Effector memory CD8-positive, alpha-beta T cell (primary cell): ENCODE measurements around the gene GOLT1B.

Experiments used
- ATAC-seq: fragments of 150-1000 bp; cut with Tn5 transposase; replicated peaks from 2 replicates; pipeline ENCODE4 v1.10.0; 2021; ENCODE audit warnings: mild to moderate bottlenecking, moderate library complexity
- DNase-seq, 3 experiments: peaks; one replicate each; pipeline ENCODE4 v3.0.0; 2021
- H3K27ac Mint-ChIP-seq, 2 donors: one replicate each; pipeline ENCODE4 v1.8.0; 2022; ENCODE audit warnings: mild to moderate bottlenecking in 2 of 2, mixed read lengths in 2 of 2, moderate library complexity in 2 of 2
- H3K27me3 Mint-ChIP-seq, 2 donors: one replicate each; pipeline ENCODE4 v1.8.0; 2022; ENCODE audit warnings: mixed read lengths in 2 of 2
- H3K36me3 Mint-ChIP-seq: one replicate; pipeline ENCODE4 v1.8.0; 2022; ENCODE audit warnings: mild to moderate bottlenecking, moderate library complexity, mixed read lengths; ENCODE audit not compliant: insufficient read depth
- H3K4me1 Mint-ChIP-seq, 2 donors: one replicate each; pipeline ENCODE4 v1.8.0; 2022; ENCODE audit warnings: low read depth in 2 of 2, mixed read lengths in 2 of 2
- H3K4me3 Mint-ChIP-seq, 2 donors: one replicate each; pipeline ENCODE4 v1.8.0; 2022; ENCODE audit warnings: mild to moderate bottlenecking in 2 of 2, mixed read lengths in 2 of 2, moderate library complexity in 2 of 2
- H3K9me3 Mint-ChIP-seq, 2 donors: one replicate each; pipeline ENCODE4 v1.8.0; 2022; ENCODE audit warnings: mixed read lengths in 2 of 2

The GOLT1B gene

DNA sequence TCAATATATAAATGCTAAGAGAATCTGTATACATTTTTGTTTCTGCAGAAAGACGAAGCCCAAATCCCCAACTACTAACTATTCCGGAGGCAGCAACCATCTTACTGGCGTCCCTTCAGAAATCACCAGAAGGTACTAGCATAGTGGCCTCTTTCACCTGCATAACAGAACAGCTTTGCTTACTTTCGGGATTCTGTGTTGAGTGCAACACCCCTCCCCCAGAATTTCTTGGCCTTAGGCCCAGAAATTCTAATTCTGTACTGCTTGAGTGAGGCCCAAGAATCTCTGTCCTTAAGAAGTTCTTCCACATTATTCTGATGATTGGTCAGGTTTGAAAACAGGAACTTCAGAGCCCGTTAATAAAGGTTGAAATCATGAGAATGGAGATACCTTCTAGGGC is 27.4 kb downstream of the GOLT1B start:
- ATAC-seq (no peak), DNase-seq (no peak)
- Mint-ChIP-seq H3K27me3 (peaks cover 41 to 51% of the 10 kb centered on the region in 2 donors), H3K36me3 (no peaks in the 10 kb centered on the region), H3K9me3 (no peaks in the 10 kb centered on the region), H3K27ac (no peak overlapping the region), H3K4me1 (peaks cover 0 to 2% of the 10 kb centered on the region in 2 donors), H3K4me3 (peak overlapping the region in 1 of 2 donors; percentile 67)

DNA sequence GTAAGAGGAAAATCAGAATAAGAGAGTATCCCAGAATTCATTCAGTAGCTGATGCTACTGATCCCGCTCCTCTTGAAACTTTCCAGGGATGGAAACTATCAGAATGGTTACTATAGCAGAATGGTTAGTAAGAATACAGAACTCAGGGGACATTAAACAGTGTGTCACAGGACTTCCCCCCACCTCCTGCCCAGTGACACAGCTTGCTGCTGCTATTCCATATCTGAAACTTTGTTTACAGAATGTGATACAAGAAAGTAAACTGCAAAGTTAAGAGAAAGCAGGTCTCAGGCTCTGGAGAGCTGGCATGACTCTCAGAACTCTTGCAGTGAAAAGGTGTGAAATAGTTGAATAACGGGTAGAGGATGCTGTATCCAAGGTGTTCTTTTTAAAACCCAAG is 27.9 kb downstream of the GOLT1B start:
- H3K27ac Mint-ChIP-seq = no peak overlapping the region
- H3K4me1 Mint-ChIP-seq = peaks cover 0 to 2% of the 10 kb centered on the region in 2 donors

DNA sequence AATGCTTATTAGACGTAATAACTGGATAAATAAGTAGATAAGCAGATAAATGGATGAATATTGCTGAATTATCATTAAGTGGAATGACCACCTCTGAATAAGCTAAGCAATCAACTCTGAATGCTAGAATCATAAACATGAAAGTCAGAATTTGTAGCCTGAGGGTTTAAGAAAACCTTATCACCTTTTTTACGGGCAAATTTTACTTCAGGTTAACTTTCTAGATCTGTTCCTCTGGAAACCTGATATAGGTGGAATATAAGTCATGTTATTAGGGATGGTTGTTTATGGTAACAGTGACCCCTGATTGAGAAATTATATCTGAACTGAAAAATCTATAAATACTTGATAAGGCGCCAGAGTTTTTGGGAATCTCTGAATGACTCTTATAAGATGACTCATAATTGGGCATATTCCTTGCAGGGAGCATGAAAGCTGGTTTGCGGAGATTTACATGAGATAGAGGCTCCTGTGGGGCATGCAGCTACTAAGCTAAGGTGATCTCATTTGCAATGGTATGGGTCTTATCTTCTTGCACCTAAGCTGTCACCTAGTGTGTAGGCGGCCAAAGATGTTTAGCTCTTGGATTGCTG is 36.6 kb downstream of the GOLT1B start:
- no peak overlapping the region for H3K27ac Mint-ChIP-seq
- H3K27me3 Mint-ChIP-seq = peaks cover 6 to 14% of the 10 kb centered on the region in 2 donors
- H3K9me3 Mint-ChIP-seq = no peaks in the 10 kb centered on the region
- no peak overlapping the region for H3K4me3 Mint-ChIP-seq
- ATAC-seq (no peak), DNase-seq (no peak)
- no peaks in the 10 kb centered on the region for H3K4me1 Mint-ChIP-seq
- no peaks in the 10 kb centered on the region for H3K36me3 Mint-ChIP-seq

More for the DNA sequence above, 27.9 kb downstream of the GOLT1B start:
- Mint-ChIP-seq H3K36me3 (no peaks in the 10 kb centered on the region), H3K9me3 (no peaks in the 10 kb centered on the region), H3K4me3 (no peak overlapping the region), H3K27me3 (peaks cover 41 to 51% of the 10 kb centered on the region in 2 donors)
- ATAC-seq (no peak), DNase-seq (no peak)

DNA sequence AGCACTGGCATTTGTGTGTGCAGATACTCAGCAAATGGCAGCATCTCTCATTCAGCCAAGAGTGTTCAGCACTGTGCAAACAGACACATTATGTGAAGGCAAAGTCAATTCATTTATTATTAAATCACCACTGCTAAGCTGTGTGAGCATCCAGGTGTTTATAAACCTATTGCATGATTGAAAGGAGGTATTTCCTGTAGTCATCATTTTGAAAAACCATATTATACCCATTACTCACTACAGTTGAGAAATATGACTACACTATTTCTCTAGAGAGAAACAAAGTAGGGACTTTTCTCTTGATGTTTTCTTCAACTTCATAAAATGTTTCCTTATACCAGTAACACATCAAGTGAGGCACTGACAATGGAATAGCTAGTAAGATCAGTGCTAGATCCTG is 38.2 kb downstream of the GOLT1B start:
- ATAC-seq (no peak), DNase-seq (no peak)
- peaks cover 21 to 24% of the 10 kb centered on the region in 2 donors for H3K27me3 Mint-ChIP-seq
- H3K36me3 Mint-ChIP-seq = no peaks in the 10 kb centered on the region
- H3K4me3 Mint-ChIP-seq = no peak overlapping the region
- H3K27ac Mint-ChIP-seq = no peak overlapping the region
- H3K4me1 Mint-ChIP-seq = no peaks in the 10 kb centered on the region
- H3K9me3 Mint-ChIP-seq = no peaks in the 10 kb centered on the region

DNA sequence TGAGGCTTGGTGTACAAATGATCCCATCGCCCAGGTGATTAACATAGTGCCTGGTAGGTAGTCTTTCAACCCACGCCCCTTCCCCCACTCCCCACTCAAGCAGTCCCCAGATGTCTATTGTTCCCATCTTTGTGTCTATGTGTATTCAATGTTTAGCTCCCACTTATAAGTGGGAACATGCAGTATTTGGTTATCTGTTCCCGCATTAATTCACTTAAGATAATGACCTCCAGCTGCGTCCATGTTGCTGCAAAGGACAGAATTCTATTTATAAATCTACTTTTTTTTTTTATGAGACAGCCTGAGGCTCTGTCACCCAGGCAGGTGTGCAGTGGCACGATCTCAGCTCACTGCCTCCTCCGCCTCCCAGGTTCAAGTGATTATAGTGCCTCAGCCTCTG is 40.2 kb downstream of the GOLT1B start:
- no peak overlapping the region for H3K4me3 Mint-ChIP-seq
- DNase-seq (no peak), ATAC-seq (no peak)
- no peaks in the 10 kb centered on the region for H3K36me3 Mint-ChIP-seq
- H3K27ac Mint-ChIP-seq = no peak overlapping the region
- H3K4me1 Mint-ChIP-seq = no peaks in the 10 kb centered on the region
- peaks cover 21 to 24% of the 10 kb centered on the region in 2 donors for H3K27me3 Mint-ChIP-seq
- no peaks in the 10 kb centered on the region for H3K9me3 Mint-ChIP-seq

DNA sequence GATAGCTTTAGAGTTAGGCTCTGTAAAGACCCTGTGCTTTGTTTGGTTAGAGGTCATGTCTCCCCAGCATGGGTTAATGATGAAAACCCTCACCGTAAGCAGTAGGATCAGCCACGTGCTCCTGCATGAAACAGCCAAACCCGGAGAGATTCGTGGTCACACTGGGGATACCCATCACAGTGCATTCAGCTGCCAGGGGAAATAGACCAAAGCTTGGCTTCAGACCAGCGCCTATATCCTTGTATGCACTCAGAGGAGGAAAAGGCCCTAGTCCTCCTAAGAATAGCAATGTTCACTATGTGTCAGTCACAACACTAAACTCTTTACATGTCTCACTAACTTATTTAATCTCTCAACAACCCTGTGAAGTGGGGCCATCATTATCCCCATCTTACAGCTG is 40.8 kb downstream of the GOLT1B start:
- H3K4me1 Mint-ChIP-seq = no peaks in the 10 kb centered on the region
- H3K4me3 Mint-ChIP-seq = no peak overlapping the region
- H3K27me3 Mint-ChIP-seq = peaks cover 21 to 26% of the 10 kb centered on the region in 2 donors
- no peak for ATAC-seq
- no peaks in the 10 kb centered on the region for H3K36me3 Mint-ChIP-seq
- H3K9me3 Mint-ChIP-seq = no peaks in the 10 kb centered on the region
- no peak overlapping the region for H3K27ac Mint-ChIP-seq
- no peak for DNase-seq

DNA sequence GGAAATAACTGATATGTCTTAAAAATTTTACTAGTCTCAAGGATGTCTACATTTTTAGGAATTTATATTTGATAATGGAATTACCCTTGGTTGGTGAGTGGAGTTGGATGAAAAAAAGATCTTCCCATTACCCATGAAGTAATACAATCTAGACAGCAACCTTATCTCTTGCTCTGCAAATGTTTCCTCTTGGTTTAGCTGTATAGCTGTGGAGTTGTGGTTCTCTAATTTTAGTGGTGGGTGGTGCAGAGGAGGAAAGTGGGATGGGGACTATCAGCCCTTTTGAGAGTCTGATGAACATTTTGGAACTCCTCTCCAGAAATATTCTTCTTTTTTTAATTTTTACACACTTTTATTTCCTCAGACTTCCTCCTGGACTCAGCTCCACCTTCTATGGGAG is 41.6 kb downstream of the GOLT1B start:
- Mint-ChIP-seq H3K9me3 (no peaks in the 10 kb centered on the region), H3K27me3 (peaks cover 24 to 33% of the 10 kb centered on the region in 2 donors), H3K4me3 (no peak overlapping the region), H3K4me1 (no peaks in the 10 kb centered on the region), H3K27ac (no peak overlapping the region), H3K36me3 (no peaks in the 10 kb centered on the region)
- ATAC-seq (no peak), DNase-seq (no peak)

DNA sequence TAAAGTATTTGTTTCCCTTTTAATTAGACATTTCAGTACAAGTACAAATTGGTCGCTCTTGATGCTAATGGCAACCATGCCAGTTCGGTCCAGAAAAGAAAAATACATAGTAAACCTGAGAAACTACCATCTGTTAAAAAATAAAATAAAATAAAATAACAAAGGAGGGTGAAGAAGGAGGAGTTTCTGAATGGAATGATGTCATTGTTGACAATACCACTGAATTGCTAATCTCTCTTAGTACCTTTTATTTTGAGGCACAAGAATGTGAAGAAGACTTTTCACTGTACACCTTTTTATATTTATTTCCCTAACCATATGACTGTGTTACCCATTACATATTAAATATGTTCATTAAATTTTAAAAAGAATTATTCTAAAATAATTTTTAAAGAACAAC is 44.0 kb downstream of the GOLT1B start:
- Mint-ChIP-seq H3K27me3 (peaks cover 30 to 34% of the 10 kb centered on the region in 2 donors), H3K9me3 (no peaks in the 10 kb centered on the region), H3K36me3 (no peaks in the 10 kb centered on the region), H3K4me3 (no peak overlapping the region), H3K4me1 (no peaks in the 10 kb centered on the region), H3K27ac (no peak overlapping the region)
- ATAC-seq (no peak), DNase-seq (no peak)

DNA sequence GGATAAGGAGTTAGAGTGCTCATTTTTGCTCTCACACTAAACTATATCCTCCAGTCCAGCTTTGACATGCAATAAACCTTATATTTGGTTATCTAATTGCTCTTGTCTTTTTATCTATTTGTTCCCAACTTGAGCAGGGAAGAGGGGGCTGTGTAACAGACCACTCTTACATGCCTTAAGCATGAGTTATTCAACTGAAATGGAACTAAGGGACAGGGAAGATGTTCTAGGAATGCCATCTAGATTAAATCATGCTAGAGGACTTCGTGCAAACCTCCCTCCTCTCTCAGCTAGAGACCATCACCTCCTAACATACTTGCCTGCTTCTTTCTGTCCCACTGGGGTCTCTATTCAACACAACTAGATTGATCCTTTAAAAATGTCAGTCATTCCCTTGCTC is 45.1 kb downstream of the GOLT1B start:
- H3K27ac Mint-ChIP-seq = no peak overlapping the region
- H3K4me1 Mint-ChIP-seq = no peaks in the 10 kb centered on the region
- DNase-seq (no peak), ATAC-seq (no peak)
- H3K27me3 Mint-ChIP-seq = peaks cover 32 to 34% of the 10 kb centered on the region in 2 donors
- no peaks in the 10 kb centered on the region for H3K9me3 Mint-ChIP-seq
- H3K4me3 Mint-ChIP-seq = no peak overlapping the region
- no peaks in the 10 kb centered on the region for H3K36me3 Mint-ChIP-seq

DNA sequence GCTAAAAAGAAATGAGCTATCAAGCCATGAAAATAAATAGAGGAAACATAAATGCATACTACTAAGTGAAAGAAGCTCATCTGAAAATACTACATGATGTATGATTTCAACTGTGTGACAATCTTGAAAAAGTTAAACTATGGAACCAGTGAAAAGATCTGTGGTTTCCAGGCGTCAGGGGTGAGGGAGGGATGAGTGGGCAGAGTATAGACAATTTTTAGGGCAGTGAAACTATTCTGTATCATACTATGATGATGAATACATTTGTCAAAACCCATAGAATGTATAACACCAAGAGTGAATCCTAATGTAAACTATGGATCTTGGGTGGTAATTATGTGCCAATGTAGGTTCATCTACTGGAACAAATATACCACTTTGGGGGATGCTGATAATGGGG is 45.8 kb downstream of the GOLT1B start:
- no peak for DNase-seq

DNA sequence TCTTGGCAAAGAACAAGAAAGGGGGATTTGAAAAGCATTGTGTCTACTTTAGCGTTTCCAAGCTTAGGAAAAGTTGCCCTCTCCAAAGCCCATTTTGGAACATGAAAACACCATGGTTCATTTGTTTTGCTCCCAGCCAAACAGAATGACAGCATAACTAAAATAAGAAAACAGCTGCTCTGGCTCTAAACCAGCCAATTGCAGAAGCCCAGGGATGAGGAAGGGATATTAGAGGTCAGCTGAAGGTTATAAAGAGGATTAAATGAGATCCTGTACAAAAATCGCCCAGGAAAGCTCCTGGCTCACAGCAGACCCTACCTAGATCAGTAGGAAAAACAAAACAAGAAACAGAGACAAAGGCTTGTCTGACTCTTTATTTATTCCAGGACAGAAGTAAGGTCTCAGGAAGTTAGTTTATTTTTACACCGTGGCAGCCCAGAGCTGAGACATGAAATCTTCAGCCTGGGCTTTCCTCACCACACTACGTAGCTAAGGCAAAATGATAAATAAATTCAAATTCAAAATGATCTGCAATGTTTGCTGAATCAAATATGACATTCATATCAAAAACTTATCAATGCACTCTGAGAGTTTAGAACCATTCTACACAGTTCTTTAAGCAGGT is 50.4 kb downstream of the GOLT1B start:
- DNase-seq (no peak), ATAC-seq (no peak)
- H3K27ac Mint-ChIP-seq = no peak overlapping the region
- no peaks in the 10 kb centered on the region for H3K4me1 Mint-ChIP-seq
- H3K9me3 Mint-ChIP-seq = no peaks in the 10 kb centered on the region
- H3K27me3 Mint-ChIP-seq = peaks cover 10 to 11% of the 10 kb centered on the region in 2 donors
- H3K4me3 Mint-ChIP-seq = no peak overlapping the region
- no peaks in the 10 kb centered on the region for H3K36me3 Mint-ChIP-seq

More for the DNA sequence above, 45.8 kb downstream of the GOLT1B start:
- no peaks in the 10 kb centered on the region for H3K4me1 Mint-ChIP-seq
- no peaks in the 10 kb centered on the region for H3K9me3 Mint-ChIP-seq
- no peak overlapping the region for H3K27ac Mint-ChIP-seq
- H3K27me3 Mint-ChIP-seq = peaks cover 32% of the 10 kb centered on the region in 2 donors
- no peak overlapping the region for H3K4me3 Mint-ChIP-seq
- no peaks in the 10 kb centered on the region for H3K36me3 Mint-ChIP-seq
- no peak for ATAC-seq

DNA sequence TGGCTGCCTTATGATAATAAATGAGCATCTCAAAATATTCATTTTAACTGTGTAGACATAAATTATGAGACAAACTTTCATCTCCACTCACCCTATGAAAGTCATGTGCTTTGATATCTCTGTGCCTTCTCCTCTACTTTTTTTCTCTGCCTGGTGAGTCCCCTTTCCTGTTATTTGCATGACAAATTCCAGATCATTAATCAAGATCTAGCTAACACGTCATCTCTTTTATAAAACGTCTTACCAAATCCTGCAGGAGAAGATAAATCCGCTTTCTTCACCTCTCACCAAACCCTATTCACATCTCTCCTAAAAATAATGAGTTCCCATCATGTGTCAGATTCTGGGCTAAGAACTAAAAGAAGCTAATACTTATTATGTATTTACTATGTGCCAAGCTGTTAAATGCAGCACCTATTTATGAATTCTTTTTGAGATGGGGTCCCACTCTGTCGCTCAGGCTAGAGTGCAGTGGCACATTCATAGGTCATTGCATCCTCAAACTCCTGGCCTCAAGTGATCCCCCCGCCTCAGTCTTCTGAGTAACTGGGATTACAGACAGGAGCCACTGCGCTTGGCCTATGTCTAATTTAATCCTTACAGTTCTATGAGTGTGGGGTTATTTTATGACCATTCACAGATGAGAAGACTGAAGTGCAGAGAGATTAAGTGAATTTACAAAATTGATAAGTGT is 51.2 kb downstream of the GOLT1B start:
- no peaks in the 10 kb centered on the region for H3K36me3 Mint-ChIP-seq
- H3K27ac Mint-ChIP-seq = no peak overlapping the region
- ATAC-seq = no peak
- DNase-seq = no peak
- peaks cover 4 to 11% of the 10 kb centered on the region in 2 donors for H3K27me3 Mint-ChIP-seq
- H3K9me3 Mint-ChIP-seq = no peaks in the 10 kb centered on the region
- H3K4me1 Mint-ChIP-seq = no peaks in the 10 kb centered on the region
- no peak overlapping the region for H3K4me3 Mint-ChIP-seq

DNA sequence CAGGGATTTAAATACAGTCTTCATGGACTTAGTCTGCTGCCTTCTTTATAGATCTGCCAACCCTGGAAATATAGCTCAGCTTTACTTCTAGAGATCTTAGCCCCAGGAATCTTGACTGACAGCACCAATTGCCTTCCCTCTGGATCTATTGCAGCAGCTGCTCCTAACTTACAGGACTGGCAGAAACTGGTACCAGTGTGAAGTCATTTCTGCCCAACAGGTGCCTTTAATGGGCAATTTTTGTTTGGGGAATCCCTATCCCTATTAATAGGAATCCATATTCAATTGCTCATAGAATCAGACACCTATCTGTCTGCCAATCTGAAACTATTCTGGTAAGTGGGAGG is 51.7 kb downstream of the GOLT1B start:
- H3K4me1 Mint-ChIP-seq = no peaks in the 10 kb centered on the region
- DNase-seq = no peak
- ATAC-seq = no peak
- no peaks in the 10 kb centered on the region for H3K9me3 Mint-ChIP-seq
- peaks cover 0 to 7% of the 10 kb centered on the region in 2 donors for H3K27me3 Mint-ChIP-seq
- H3K27ac Mint-ChIP-seq = no peak overlapping the region
- no peak overlapping the region for H3K4me3 Mint-ChIP-seq
- no peaks in the 10 kb centered on the region for H3K36me3 Mint-ChIP-seq

DNA sequence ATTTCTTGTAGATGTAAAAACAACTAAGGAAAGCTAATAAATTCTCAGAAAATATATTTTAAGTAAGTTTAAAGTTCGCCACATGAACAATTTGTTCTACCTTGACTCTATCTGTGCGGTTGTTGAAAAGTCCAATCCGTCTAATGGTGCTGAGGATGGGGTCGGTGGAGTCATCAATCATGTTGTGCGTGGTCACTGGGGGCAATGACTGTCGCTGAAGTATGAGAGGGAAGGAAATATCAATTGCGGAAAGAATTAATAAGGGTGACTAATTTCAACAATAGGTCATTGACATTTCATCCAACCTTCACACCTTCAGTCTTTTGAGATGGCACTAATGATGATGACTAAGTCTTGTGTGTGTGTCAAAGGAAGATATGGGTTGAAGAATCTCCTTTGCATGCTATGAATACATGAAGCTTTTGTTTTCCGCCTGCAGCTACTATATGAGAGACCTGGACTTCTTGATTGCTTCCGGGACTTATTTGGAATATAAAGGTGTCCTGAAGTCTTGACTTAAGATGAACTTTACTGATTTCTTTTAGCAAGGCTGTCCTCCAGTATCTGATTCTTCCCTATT is 56.6 kb downstream of the GOLT1B start:
- no peak for ATAC-seq
- Mint-ChIP-seq H3K27ac (no peak overlapping the region), H3K9me3 (no peaks in the 10 kb centered on the region), H3K4me3 (no peak overlapping the region), H3K4me1 (no peaks in the 10 kb centered on the region), H3K27me3 (no peaks in the 10 kb centered on the region), H3K36me3 (no peaks in the 10 kb centered on the region)
- DNase-seq = no peak
